Activated naive CD4-positive, alpha-beta T cell treated with anti-CD3 and anti-CD28 coated beads, Interleukin-2, amount 50 U/mL, for 16 hours (primary cell): ENCODE results near the gene CDC20.

Experiments
- DNase-seq: peaks from one replicate; pipeline ENCODE4 v3.0.0-alpha.2; 2020

Gene CDC20

DNA sequence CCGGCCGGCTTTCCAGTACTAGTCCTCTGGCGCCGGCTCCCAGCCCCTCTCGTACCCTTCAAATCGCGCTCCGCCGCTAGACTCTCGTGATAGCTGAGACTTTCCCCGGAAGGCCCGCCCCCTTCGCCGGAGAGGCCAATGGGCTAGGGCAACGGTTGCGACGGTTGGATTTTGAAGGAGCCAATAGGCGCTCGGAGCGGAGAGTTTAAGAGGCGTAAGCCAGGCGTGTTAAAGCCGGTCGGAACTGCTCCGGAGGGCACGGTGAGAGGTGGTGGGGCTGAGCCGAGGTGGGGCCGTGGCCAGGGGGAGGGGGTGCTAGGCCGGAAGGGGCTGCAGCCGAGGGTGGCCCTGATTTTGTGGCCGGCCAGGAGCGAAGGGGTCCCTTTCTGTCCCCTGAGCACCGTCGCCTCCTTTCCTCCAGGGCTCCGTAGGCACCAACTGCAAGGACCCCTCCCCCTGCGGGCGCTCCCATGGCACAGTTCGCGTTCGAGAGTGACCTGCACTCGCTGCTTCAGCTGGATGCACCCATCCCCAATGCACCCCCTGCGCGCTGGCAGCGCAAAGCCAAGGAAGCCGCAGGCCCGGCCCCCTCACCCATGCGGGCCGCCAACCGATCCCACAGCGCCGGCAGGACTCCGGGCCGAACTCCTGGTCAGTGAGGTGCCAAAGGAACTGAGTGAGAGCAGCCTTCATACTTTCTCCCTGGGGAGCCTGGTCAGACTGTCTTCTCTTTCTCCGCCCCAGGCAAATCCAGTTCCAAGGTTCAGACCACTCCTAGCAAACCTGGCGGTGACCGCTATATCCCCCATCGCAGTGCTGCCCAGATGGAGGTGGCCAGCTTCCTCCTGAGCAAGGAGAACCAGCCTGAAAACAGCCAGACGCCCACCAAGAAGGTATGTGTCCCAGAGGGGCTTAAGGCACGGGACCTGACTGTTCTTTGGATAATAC is at the start of gene CDC20:
Gene CDC20, plus strand, starts transcription at position 236 of the 948 bp plus-strand sequence. Its CDS starts 235 bp downstream, at position 471.
- DNase-seq = peak; percentile 99

DNA sequence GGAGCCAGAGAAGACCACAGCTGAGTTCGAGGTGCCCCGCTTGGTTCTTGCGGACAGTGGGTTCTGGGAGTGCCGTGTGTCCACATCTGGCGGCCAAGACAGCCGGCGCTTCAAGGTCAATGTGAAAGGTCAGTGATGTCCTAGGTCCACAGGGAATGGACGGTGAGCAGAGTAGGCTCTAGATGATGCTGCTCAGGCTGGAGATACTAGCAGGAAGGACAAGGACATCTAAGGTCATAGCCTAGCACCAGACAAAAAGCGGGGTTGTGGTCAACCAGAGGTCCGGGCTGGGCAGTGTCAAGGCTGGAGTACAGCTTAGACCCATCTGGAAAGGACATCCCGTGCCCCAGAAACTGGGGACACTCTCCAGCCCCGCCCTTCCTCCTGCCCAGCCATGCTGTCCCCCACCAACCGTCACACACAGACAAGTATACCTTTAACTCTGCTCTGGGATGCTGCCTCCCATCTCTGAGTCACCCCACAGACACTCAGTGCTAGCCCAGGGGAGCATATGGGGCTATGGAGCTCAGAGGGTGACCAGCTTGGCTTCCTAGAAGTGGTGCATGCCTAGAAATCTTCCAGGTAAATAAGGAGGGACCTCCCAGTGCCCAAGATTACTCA is 49.3 kb upstream of the CDC20 start:
- no peak for DNase-seq

DNA sequence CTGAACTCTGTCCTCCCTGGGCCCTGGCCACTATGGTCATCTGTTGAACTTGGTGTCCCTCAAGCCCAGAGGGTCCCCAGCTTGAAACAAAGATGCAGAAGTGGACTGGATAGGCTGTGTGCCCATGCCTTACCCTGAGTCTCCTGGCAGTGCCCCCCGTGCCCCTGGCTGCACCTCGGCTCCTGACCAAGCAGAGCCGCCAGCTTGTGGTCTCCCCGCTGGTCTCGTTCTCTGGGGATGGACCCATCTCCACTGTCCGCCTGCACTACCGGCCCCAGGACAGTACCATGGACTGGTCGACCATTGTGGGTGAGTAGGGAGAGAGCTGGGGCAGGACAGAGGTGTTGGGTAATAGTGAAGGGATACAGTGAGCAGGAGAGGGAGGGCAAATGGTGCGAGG is 47.3 kb upstream of the CDC20 start:
- DNase-seq = no peak

DNA sequence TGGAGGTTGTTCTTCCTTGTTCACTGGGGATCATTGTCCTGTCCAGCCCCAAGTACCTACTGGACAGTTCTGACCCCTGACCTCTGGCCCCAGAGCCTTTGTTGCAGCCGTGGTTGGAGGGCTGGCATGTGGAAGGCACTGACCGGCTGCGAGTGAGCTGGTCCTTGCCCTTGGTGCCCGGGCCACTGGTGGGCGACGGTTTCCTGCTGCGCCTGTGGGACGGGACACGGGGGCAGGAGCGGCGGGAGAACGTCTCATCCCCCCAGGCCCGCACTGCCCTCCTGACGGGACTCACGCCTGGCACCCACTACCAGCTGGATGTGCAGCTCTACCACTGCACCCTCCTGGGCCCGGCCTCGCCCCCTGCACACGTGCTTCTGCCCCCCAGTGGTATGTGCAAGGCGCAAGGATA is 46.6 kb upstream of the CDC20 start:
- no peak for DNase-seq

DNA sequence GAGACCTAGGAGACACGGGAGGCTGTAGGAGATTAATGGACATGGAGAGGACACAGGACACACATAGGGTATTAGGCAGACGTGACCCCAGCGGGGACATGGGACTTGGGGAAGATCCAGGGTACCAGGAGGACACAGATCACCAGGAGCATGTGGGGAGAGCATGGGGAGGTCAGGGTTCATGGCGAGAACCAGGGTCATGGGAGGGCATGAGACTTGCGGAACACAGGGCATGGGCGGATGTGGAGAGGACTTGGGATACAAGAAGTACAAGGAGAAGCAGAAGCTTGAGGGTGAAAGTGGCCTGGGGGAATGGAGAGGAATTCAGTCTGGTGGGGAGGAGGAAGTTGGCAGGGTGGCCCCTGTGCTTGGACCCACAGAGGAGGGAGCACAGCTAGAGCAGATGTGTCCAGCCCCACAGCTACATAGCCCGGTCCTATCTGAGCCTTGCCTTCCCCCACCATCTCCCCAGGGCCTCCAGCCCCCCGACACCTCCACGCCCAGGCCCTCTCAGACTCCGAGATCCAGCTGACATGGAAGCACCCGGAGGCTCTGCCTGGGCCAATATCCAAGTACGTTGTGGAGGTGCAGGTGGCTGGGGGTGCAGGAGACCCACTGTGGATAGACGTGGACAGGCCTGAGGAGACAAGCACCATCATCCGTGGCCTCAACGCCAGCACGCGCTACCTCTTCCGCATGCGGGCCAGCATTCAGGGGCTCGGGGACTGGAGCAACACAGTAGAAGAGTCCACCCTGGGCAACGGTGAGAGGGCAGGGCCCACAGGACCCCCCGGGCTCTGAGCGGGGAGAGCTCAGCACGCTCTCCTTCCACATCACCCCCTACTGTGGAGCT is 45.9 kb upstream of the CDC20 start:
- DNase-seq = no peak

DNA sequence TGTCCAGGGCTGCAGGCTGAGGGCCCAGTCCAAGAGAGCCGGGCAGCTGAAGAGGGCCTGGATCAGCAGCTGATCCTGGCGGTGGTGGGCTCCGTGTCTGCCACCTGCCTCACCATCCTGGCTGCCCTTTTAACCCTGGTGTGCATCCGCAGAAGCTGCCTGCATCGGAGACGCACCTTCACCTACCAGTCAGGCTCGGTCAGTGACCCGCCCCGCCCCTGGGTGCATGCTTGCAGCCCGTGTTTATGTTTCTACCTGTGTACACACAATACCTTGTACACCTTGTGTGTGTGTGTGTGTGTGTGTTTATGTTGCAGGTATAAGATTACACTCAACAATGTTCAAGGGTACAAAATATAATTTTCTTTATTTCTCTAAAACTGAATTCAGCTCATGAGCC is 45.0 kb upstream of the CDC20 start:
- no peak for DNase-seq

DNA sequence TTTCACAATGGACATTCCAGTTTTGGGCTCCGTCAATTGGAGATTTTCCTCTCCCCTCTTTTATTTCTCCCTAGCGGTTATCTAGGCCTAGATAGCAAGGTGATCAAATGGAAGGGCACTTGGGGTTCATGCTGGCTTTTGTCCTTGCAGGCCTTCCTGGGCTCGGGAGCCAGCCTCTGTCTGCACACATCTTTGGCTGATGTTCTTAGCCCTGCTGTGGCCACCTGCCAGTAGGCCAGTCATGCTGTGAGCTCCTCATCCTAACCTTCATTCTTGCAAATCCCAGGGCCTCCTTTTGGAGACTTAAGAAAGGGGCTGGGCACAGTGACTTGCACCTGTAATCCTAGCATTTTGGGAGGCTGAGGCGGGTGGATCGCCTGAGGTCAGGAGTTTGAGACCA is 44.5 kb upstream of the CDC20 start:
- no peak for DNase-seq

DNA sequence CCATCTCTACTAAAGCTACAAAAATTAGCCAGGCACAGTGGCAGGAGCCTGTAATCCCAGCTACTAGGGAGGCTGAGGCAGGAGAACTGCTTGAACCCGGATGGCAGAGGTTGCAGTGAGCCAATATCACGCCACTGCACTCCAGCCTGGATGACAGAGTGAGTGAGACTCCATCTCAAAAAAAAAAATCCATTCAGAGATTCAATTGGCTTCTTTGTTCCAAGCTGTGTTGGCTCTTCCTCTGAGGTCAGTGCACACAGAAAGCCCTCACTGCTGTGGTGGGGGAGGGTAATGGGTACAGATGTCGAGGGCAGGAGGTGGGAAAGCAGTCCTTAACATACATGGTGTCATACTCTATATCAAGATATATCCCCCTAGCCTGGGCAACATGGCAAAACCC is 43.3 kb upstream of the CDC20 start:
- DNase-seq = no peak

DNA sequence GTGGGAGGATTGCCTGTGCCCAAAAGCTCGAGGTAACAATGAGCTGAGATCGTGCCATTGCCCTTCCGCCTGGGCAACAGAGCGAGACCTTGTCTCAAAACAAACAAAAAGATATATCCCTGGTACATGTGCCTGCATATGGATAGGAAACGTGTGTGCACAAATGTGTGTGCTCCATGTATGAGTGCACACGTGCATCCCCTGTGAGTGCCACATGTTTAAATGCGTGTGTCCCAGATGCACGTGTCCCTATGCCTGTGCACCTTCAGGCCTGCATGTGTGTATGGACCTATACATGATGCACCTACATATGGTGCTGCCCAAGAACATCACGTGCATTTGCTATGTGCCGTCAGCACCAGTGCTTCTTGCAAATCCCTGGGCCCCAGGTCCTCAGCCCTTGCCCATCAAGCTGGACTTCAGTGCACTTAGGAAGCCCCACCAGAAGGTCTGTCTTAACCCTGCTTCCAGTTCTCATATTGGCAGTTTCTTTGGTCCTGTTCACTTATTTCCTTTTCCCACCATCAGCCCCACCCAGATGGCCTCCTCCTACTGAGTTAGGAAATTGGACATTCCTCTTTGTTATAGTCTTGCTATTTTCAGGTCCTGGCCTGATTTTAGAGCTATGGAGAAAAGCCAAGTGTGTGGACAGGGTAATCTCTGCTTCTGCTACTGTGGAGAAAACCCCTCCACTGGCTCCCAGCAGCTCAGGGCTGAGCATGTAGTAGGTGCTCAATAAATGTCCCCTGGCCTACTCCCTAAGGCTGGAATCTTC is 42.6 kb upstream of the CDC20 start:
- DNase-seq = no peak

DNA sequence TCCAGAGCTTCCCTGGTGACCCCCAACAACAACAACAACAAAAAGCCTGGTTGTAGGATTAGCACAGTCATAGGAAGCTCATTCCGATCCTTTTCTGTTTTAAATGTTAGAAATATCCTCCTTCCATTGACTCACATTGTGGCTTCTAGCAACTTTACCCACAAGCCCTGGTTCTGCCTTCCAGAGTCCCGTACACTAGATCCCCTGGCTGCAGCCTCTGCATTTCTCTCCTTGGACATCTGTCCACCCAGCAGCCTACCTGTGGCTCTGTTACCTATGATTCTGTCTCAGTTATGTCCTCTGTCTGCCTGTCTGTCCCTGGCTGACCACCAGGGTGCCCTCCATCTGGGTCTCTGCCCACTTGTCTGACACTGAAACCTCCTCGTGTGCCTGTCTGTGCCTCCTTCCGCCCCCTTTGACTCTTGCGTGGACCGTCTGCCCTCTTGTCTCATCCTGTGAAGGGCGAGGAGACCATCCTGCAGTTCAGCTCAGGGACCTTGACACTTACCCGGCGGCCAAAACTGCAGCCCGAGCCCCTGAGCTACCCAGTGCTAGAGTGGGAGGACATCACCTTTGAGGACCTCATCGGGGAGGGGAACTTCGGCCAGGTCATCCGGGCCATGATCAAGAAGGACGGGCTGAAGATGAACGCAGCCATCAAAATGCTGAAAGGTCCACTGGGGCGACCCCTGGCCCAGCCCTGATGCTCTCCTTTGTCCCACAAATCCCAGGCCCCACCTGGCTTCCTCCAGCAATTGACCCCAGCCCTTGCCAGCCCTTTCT is 41.9 kb upstream of the CDC20 start:
- DNase-seq = no peak

DNA sequence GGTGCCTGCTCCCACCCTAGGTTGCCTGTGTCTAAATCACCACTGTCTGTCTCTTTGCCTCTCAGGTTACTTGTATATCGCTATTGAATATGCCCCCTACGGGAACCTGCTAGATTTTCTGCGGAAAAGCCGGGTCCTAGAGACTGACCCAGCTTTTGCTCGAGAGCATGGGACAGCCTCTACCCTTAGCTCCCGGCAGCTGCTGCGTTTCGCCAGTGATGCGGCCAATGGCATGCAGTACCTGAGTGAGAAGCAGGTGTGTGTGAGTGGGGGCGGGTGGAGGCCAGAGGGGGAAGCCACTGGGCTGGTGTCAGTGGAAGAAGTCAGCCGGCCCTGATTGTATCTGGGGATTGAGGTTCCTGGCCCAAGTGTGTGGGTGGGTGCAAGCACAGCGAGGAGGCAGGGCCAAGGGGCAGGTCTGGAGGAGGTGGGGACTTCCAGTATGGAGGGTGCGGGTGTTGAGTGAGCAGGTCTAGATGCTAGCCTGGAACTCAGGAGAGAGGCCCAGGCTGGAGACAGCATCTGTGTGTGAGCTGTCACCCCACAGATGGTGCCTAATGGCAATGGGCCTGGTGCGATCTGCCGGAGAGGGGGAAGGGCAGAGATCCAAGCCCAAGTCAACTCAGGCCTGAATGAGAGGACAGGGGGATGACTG is 40.8 kb upstream of the CDC20 start:
- DNase-seq = no peak

DNA sequence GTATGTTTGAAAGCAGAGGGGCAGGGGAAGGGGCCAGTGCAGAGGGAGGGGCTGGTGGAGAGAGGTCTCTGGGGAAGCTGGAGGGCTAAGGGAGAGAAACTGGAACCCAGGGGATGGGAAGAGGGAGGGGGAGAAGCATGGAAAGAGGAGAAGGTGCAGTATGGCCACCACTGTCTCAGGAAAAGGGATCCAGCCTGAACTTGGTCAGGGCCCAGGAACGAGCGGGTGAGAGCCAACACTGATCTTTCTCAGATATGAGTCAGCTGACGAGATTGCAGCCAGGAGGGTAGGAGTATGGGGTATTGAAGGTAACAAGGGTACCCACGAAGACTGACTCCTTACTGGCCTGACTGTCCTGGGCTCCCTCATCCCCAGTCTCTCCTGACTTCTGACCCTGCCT is 40.0 kb upstream of the CDC20 start:
- DNase-seq = no peak

DNA sequence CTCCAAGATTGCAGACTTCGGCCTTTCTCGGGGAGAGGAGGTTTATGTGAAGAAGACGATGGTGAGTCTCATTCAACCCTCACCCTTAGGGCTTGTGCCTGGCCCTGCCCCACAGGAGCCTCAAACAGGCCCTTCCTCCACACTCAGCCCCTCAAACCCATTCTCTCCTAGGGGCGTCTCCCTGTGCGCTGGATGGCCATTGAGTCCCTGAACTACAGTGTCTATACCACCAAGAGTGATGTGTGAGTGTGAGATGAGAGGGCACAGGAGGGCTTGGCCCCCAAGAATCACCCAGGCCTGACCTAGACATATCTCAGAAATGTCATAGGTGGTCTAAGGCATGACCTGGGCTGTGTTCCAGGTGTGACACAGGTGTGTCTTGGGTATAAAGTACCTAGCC is 39.5 kb upstream of the CDC20 start:
- no peak for DNase-seq

DNA sequence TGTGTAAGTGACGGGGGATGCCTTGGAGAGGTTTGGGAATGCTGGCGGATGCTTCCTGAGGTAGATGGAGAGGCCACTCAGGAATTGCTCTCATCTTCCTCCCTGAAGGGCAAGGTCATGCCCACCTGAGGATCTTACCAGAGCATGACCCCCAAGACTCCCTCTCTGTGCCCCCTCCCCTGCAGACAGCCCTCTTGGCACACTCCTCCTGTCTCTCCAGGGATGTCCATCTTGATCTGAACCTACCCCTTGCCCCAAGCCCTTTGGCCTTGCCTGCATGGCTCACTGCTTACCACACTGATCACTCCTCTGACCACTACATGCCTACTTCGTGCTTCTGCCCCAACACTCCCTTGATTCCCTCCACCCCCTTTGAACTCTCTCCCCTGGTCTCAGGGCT is 39.0 kb upstream of the CDC20 start:
- no peak for DNase-seq

DNA sequence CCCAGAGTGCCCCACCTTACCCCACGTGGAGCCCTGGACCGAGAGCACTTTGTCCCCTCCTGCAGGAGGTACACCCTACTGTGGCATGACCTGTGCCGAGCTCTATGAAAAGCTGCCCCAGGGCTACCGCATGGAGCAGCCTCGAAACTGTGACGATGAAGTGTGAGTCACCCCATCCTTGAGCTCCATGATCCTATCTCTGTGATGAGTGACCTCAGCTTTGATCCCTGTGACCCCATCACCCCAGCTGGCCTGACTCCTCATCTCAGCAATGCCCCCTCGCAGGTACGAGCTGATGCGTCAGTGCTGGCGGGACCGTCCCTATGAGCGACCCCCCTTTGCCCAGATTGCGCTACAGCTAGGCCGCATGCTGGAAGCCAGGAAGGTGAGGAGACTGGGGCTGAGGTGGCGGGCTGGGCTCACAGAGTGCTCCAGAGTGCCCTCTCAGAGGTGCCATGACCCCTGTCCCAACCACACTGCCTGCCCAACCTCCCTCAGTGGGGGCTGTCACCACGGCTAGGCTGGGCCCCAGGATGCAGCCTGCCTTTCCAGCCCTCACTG is 37.4 kb upstream of the CDC20 start:
- DNase-seq = no peak

DNA sequence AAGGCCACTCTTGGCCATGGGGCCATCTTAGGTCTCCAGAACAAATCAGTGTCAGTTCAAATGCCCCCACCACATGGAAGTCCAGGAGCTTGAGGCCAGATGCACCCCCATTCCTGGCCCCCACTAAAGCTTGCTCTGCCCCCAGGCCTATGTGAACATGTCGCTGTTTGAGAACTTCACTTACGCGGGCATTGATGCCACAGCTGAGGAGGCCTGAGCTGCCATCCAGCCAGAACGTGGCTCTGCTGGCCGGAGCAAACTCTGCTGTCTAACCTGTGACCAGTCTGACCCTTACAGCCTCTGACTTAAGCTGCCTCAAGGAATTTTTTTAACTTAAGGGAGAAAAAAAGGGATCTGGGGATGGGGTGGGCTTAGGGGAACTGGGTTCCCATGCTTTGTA is 36.3 kb upstream of the CDC20 start:
- no peak for DNase-seq

DNA sequence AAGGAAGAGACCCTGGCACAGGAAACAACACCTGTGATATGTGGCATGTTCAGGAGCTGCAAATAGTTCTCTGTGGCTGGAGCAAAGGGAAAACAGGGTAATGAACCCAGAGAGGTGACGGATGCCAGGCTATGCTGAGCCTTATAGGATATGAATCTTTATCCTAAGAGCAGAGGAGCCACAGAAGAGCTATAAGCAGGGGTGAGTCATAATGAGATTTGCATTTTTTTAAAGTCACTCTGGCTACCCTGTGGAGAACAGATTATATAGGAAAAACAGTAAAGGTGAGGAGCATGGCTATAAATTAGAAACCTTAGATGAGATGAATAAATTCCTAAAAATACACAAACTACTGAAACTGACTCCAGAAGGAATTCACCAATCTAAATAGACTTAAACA is 34.0 kb upstream of the CDC20 start:
- DNase-seq = no peak

DNA sequence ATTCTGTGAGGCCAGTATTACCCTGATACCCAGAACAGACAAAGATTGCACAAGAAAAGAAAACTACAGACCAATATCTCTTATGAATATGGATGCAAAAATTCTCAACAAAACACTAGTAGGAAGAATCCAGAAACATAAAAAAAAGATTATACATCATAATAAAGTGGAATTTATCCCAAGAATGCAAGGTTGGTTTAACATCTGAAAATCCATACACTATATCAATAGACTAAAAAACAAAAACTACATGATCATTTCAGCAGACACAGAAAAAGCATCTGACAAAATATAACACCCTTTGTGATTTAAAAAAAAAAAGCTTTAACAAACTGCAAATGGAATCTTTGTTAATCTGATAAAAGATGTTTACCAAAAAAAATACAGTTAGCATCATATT is 33.4 kb upstream of the CDC20 start:
- no peak for DNase-seq

DNA sequence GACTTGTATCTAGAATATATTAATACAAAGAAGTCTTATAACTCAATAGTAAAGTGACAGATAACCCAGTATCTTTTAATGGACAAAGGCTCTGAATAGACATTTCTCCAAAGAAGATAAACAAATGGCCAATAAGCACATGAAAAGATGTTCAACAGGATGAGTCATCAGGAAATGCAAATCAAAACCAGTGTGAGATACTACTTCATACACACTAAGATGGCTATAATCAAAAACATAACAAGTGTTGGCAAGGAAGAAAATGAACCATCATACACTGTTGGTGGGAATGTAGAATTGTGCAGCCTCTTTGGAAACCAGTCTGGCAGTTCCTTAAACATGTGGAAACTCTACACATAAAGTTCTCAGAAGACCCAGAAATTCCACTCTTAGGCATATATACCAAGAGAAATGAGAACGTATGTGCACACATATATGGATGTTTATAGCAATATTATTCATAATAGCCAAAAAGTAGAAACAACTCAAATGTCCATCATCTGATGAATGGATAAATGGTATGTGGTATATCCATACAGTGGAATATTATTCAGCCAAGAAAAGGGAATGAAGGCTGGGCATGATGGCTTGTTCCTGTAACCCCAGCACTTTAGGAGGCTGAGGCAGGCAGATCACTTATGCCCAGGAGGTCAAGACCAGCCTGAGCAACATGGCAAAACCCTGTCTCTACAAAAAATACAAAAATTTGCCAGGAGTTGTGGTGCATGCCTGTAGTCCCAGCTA is 31.1 kb upstream of the CDC20 start:
- DNase-seq = no peak
